ENCODE measurements around the gene CD58.
A peak's percentile ranks its signal among the peaks of the same experiment; 100 is the strongest.

The CD58 gene

GRCh38 chr1:116518400-116518799, 52.4 kb downstream of the CD58 start:
- Histone ChIP-seq H2AFZ (ENCODE audit: low read length, unreplicated experiment) (no peak overlapping the region), H3K27me3 (ENCODE audit: insufficient read depth, low read length) (no peaks in the 10 kb centered on the region), H3K27ac (ENCODE audit: low read depth, low read length) (no peak overlapping the region), H3K4me1 (ENCODE audit: control insufficient read depth, insufficient read depth, low read length, unreplicated experiment) (peaks cover 17% of the 10 kb centered on the region), H3K79me2 (ENCODE audit: control insufficient read depth, insufficient read depth, low read length, unreplicated experiment) (no peaks in the 10 kb centered on the region), H3K36me3 (ENCODE audit: insufficient read depth, low read length) (no peaks in the 10 kb centered on the region), H3K4me3 (ENCODE audit: low read depth, low read length) (no peak overlapping the region)

GRCh38 chr1:116516631-116517030, 54.2 kb downstream of the CD58 start:
- no peak overlapping the region for H3K4me3 ChIP-seq (ENCODE audit: low read depth, low read length)
- H3K79me2 ChIP-seq (ENCODE audit: control insufficient read depth, insufficient read depth, low read length, unreplicated experiment): no peaks in the 10 kb centered on the region
- no peaks in the 10 kb centered on the region for H3K27me3 ChIP-seq (ENCODE audit: insufficient read depth, low read length)
- H2AFZ ChIP-seq (ENCODE audit: low read length, unreplicated experiment): no peak overlapping the region
- H3K27ac ChIP-seq (ENCODE audit: low read depth, low read length): no peak overlapping the region
- H3K4me1 ChIP-seq (ENCODE audit: control insufficient read depth, insufficient read depth, low read length, unreplicated experiment): peaks cover 10% of the 10 kb centered on the region
- no peaks in the 10 kb centered on the region for H3K36me3 ChIP-seq (ENCODE audit: insufficient read depth, low read length)

DNA sequence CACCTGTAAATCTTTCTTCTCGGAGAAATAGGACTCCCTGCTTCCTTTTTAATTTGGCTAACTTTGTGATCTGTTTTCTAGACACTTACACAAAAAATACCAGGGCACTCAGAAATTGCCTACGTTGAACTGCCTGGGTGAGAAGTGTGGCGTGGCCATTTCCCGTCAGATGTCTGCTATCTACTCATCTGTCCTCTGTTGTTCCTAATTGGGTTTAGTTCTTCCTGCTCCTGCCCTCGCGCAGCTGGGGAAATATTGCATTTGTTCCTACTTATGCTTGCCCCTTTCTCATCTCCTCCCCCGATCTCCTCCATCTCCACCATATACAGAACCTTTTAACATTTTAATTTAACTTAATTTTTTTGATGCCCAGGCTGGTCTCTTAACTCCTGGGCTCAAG, 55.1 kb downstream of the CD58 start:
- Histone ChIP-seq H3K27me3 (ENCODE audit: insufficient read depth, low read length) (no peaks in the 10 kb centered on the region), H2AFZ (ENCODE audit: low read length, unreplicated experiment) (no peak overlapping the region), H3K27ac (ENCODE audit: low read depth, low read length) (no peak overlapping the region)

GRCh38 chr1:116514708-116515525, 55.9 kb downstream of the CD58 start:
- H3K27ac ChIP-seq (ENCODE audit: low read depth, low read length): no peak overlapping the region
- peaks cover 3% of the 10 kb centered on the region for H3K4me1 ChIP-seq (ENCODE audit: control insufficient read depth, insufficient read depth, low read length, unreplicated experiment)
- H2AFZ ChIP-seq (ENCODE audit: low read length, unreplicated experiment): no peak overlapping the region
- H3K36me3 ChIP-seq (ENCODE audit: insufficient read depth, low read length): no peaks in the 10 kb centered on the region
- H3K4me3 ChIP-seq (ENCODE audit: low read depth, low read length): no peak overlapping the region
- no peaks in the 10 kb centered on the region for H3K27me3 ChIP-seq (ENCODE audit: insufficient read depth, low read length)
- H3K79me2 ChIP-seq (ENCODE audit: control insufficient read depth, insufficient read depth, low read length, unreplicated experiment): no peaks in the 10 kb centered on the region

More for the DNA sequence above, 55.1 kb downstream of the CD58 start:
- Histone ChIP-seq H3K4me1 (ENCODE audit: control insufficient read depth, insufficient read depth, low read length, unreplicated experiment) (peaks cover 2% of the 10 kb centered on the region), H3K36me3 (ENCODE audit: insufficient read depth, low read length) (no peaks in the 10 kb centered on the region), H3K79me2 (ENCODE audit: control insufficient read depth, insufficient read depth, low read length, unreplicated experiment) (no peaks in the 10 kb centered on the region), H3K4me3 (ENCODE audit: low read depth, low read length) (no peak overlapping the region)

GRCh38 chr1:116513956-116514355, 56.9 kb downstream of the CD58 start:
- no peak overlapping the region for H3K4me3 ChIP-seq (ENCODE audit: low read depth, low read length)
- peaks cover 11% of the 10 kb centered on the region for H3K4me1 ChIP-seq (ENCODE audit: control insufficient read depth, insufficient read depth, low read length, unreplicated experiment)
- H3K27ac ChIP-seq (ENCODE audit: low read depth, low read length): no peak overlapping the region
- H3K79me2 ChIP-seq (ENCODE audit: control insufficient read depth, insufficient read depth, low read length, unreplicated experiment): no peaks in the 10 kb centered on the region
- H2AFZ ChIP-seq (ENCODE audit: low read length, unreplicated experiment): no peak overlapping the region
- H3K36me3 ChIP-seq (ENCODE audit: insufficient read depth, low read length): no peaks in the 10 kb centered on the region
- H3K27me3 ChIP-seq (ENCODE audit: insufficient read depth, low read length): no peaks in the 10 kb centered on the region

DNA sequence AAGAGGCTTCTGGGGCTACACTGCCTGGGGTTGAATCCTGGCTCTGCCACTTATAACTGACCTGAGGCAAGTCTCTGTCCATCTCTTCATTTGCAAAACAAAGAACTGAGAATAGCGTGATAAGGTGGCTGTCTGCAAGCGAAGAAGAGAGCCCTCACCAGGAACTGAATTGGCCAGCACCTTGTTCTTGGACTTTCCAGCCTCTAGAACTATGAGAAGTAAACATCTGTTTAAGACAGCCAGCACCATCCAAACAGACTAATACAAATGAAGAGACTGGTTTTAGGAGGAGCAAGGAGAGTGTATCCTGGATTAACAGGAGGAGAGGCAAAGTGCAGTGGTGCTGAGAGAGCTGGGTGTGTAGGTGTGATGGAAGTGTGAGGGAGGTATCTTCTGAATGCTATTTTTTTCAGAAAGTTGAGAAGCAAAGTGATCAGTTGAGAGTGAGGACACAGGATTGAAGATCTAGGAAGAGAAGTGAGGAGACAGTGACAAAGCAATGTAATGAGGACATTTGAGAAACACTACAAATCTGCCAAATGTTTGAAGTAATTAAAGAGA, 59.3 kb downstream of the CD58 start:
- Histone ChIP-seq H2AFZ (ENCODE audit: low read length, unreplicated experiment) (no peak overlapping the region), H3K4me3 (ENCODE audit: low read depth, low read length) (no peak overlapping the region), H3K79me2 (ENCODE audit: control insufficient read depth, insufficient read depth, low read length, unreplicated experiment) (no peaks in the 10 kb centered on the region), H3K27ac (ENCODE audit: low read depth, low read length) (no peak overlapping the region), H3K27me3 (ENCODE audit: insufficient read depth, low read length) (no peaks in the 10 kb centered on the region), H3K36me3 (ENCODE audit: insufficient read depth, low read length) (no peaks in the 10 kb centered on the region), H3K4me1 (ENCODE audit: control insufficient read depth, insufficient read depth, low read length, unreplicated experiment) (peaks cover 25% of the 10 kb centered on the region)

- H3K27me3 ChIP-seq (ENCODE audit: insufficient read depth, low read length): no peaks in the 10 kb centered on the region
- H3K27ac ChIP-seq (ENCODE audit: low read depth, low read length): peak overlapping the region; percentile 100
- no peak overlapping the region for H3K4me3 ChIP-seq (ENCODE audit: low read depth, low read length)
- H3K79me2 ChIP-seq (ENCODE audit: control insufficient read depth, insufficient read depth, low read length, unreplicated experiment): no peaks in the 10 kb centered on the region
- no peaks in the 10 kb centered on the region for H3K36me3 ChIP-seq (ENCODE audit: insufficient read depth, low read length)
- H2AFZ ChIP-seq (ENCODE audit: low read length, unreplicated experiment): no peak overlapping the region
- H3K4me1 ChIP-seq (ENCODE audit: control insufficient read depth, insufficient read depth, low read length, unreplicated experiment): peaks cover 25% of the 10 kb centered on the region
These were observed 60.5 kb downstream of the CD58 start for GRCh38 chr1:116510361-116510760.

- H3K79me2 ChIP-seq (ENCODE audit: control insufficient read depth, insufficient read depth, low read length, unreplicated experiment): no peaks in the 10 kb centered on the region
- peak overlapping the region; percentile 100 for H3K27ac ChIP-seq (ENCODE audit: low read depth, low read length)
- H2AFZ ChIP-seq (ENCODE audit: low read length, unreplicated experiment): peak overlapping the region; percentile 84
- no peaks in the 10 kb centered on the region for H3K27me3 ChIP-seq (ENCODE audit: insufficient read depth, low read length)
- H3K4me3 ChIP-seq (ENCODE audit: low read depth, low read length): peak overlapping the region; percentile 58
- H3K4me1 ChIP-seq (ENCODE audit: control insufficient read depth, insufficient read depth, low read length, unreplicated experiment): peaks cover 34% of the 10 kb centered on the region
- no peaks in the 10 kb centered on the region for H3K36me3 ChIP-seq (ENCODE audit: insufficient read depth, low read length)
These were observed 61.5 kb downstream of the CD58 start for GRCh38 chr1:116508984-116509980.

- no peaks in the 10 kb centered on the region for H3K27me3 ChIP-seq (ENCODE audit: insufficient read depth, low read length)
- peaks cover 39% of the 10 kb centered on the region for H3K4me1 ChIP-seq (ENCODE audit: control insufficient read depth, insufficient read depth, low read length, unreplicated experiment)
- peak overlapping the region; percentile 32 for H2AFZ ChIP-seq (ENCODE audit: low read length, unreplicated experiment)
- H3K36me3 ChIP-seq (ENCODE audit: insufficient read depth, low read length): no peaks in the 10 kb centered on the region
- peak overlapping the region; percentile 100 for H3K27ac ChIP-seq (ENCODE audit: low read depth, low read length)
- H3K79me2 ChIP-seq (ENCODE audit: control insufficient read depth, insufficient read depth, low read length, unreplicated experiment): no peaks in the 10 kb centered on the region
- H3K4me3 ChIP-seq (ENCODE audit: low read depth, low read length): peak overlapping the region; percentile 38
These were observed 62.5 kb downstream of the CD58 start for GRCh38 chr1:116508085-116508983.

GRCh38 chr1:116507631-116508030, 63.2 kb downstream of the CD58 start:
- Histone ChIP-seq H2AFZ (ENCODE audit: low read length, unreplicated experiment) (no peak overlapping the region), H3K79me2 (ENCODE audit: control insufficient read depth, insufficient read depth, low read length, unreplicated experiment) (no peaks in the 10 kb centered on the region), H3K4me3 (ENCODE audit: low read depth, low read length) (no peak overlapping the region), H3K27ac (ENCODE audit: low read depth, low read length) (peak overlapping the region; percentile 100), H3K36me3 (ENCODE audit: insufficient read depth, low read length) (no peaks in the 10 kb centered on the region), H3K27me3 (ENCODE audit: insufficient read depth, low read length) (no peaks in the 10 kb centered on the region), H3K4me1 (ENCODE audit: control insufficient read depth, insufficient read depth, low read length, unreplicated experiment) (peaks cover 39% of the 10 kb centered on the region)
